ENCODE results near the gene BARD1. TPM values are rescaled to one million over a fixed set of nuclear protein-coding genes. Genes with fewer than 3 reads are reported as not detected.
"Not testable (repeated sequence)": the region's sequence is repeated elsewhere in the genome, so short reads cannot be mapped to it uniquely, and the experiment has no call there.

The BARD1 gene
- polyA plus RNA-seq, 1 donor from 2014 or later = 12.6 TPM

DNA sequence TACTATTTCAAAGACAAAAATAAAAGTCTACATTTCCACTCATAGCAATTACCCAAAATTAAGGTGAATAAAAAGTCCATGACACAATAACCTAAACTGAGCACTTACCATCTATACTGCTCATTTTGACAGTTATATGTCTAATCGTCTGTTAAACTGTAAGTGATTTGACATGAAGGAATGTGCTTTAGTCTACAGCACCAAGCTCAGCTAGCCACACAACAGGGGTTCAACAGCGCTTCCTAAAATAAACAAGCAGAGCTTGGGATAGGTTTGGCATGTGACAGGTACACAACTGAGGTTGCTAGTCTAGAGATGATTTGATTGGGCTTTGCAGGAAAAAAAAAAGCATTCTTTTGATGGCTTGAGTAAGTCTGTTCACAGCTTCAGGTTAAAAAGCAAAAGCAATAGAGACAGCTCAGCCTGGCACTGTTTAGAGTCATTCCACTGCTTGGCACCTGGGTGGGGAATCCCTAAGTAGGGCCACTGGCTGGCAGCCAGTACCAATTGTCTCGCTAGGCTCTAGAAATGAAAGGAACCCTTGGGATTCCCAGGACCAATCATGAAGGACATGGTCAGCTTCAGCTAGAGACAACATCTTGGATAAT, 78.6 kb downstream of the BARD1 start:
- H3K4me3 Mint-ChIP-seq = no peak overlapping the region
- H3K9me3 Mint-ChIP-seq = no peaks in the 10 kb centered on the region
- no peaks in the 10 kb centered on the region for H3K27me3 Mint-ChIP-seq
- peaks cover 14% of the 10 kb centered on the region for H3K36me3 Mint-ChIP-seq
- H3K27ac Mint-ChIP-seq = peak overlapping the region in 1 of 3 donors; percentile 20
- H3K4me1 Mint-ChIP-seq = no peaks in the 10 kb centered on the region

DNA sequence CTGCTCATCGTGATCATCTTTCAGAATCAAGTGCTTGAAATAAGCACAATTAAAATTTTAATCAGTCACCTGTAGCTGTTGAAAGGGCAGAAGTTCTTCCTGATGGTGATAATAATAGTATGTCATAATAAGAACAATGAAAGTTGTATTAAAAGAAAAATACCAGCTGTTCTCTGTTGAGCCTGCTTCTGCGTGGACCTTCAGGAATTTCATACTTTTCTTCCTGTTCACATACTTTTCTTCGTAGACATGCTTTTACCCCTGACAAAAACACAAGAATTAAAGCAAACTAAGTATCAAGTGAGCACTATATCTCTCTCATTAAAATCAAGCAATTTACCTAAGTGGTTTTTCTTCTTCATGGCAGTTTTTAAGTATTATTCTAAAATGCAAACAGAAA, 79.2 kb downstream of the BARD1 start:
- peaks cover 14% of the 10 kb centered on the region for H3K36me3 Mint-ChIP-seq

DNA sequence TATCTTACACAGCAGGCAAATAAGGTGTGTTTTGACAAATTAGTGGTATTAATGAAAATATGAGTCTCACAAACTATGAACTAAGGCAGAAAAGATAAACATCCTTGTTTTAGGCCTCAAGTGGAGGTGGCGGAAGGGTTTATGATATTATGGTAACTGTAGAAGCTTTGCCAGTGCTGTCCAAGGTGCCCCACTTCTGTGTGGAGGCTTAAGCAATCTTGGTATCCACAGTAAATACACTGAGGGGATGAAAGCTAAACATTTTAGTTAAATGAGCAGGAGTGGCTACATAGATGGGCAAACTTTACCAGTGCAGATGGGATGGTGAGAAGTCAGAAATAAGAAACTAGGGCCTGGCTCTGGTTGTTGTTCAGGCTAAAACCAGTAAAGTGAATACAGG, 84.7 kb downstream of the BARD1 start:
- peaks cover 18% of the 10 kb centered on the region for H3K36me3 Mint-ChIP-seq
- no peaks in the 10 kb centered on the region for H3K4me1 Mint-ChIP-seq
- no peak overlapping the region for H3K27ac Mint-ChIP-seq
- H3K27me3 Mint-ChIP-seq = no peaks in the 10 kb centered on the region
- no peak overlapping the region for H3K4me3 Mint-ChIP-seq
- H3K9me3 Mint-ChIP-seq = peaks cover 3 to 7% (median 5%) of the 10 kb centered on the region in 3 donors

More for the DNA sequence above, 79.2 kb downstream of the BARD1 start:
- Mint-ChIP-seq H3K9me3 (no peaks in the 10 kb centered on the region), H3K27ac (no peak overlapping the region), H3K4me3 (no peak overlapping the region), H3K27me3 (no peaks in the 10 kb centered on the region), H3K4me1 (no peaks in the 10 kb centered on the region)

DNA sequence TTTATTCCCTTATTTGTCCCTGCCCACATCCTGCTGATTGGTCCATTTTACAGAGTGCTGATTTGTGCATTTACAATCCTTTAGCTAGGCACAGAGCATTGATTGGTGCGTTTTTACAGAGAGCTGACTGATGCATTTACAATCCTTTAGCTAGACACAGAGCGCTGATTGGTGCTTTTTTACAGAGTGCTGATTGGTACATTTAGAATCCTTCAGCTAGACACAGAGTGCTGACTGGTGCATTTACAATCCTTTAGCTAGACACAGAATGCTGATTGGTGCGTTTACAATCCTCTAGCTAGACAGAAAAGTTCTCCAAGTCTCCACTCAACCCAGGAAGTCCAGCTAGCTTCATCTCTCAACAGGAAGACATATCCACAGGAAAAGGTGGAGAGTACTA, 91.6 kb downstream of the BARD1 start:
- H3K4me3 Mint-ChIP-seq, H3K9me3 Mint-ChIP-seq, H3K27me3 Mint-ChIP-seq, H3K27ac Mint-ChIP-seq, H3K4me1 Mint-ChIP-seq: not testable (repeated sequence)
- H3K36me3 Mint-ChIP-seq = peaks cover 18% of the 10 kb centered on the region

DNA sequence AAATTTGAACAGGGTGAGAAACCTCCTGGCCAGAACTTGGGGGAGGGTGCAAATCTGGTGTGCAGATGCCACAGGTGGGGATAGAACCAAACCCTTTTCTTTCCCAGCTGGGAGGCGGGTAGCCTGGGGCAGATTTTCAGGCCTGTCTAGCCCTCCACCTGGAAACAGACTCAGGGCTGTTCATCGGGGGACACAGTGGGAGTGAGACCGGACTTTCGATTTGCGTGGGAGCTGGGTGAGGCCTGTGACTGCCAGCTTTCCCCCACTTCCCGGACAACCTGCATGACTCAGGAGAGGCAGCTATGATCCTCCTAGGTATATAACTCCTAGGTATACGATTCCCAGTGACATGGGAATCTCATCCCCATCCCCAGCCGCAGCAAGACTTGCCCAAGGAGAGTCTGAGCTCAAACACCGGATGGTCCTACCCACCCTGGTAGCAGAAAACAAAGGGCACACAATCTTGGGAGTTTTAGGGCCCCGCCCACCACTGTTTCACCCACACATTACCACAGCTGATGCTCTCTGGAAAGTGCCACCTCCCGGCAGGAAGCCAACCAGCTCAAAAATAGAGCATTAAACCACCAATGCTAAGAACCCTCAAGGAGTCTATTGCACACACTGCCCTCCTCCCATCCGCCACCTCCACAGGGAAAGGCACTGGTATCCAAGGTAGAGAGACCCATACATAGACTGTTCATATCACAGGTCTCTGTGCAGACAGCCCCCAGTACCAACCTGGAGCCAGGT, 92.5 kb downstream of the BARD1 start:
- Mint-ChIP-seq H3K9me3 (peaks cover 7 to 9% (median 7%) of the 10 kb centered on the region in 3 donors), H3K4me1 (no peaks in the 10 kb centered on the region), H3K27me3 (no peaks in the 10 kb centered on the region), H3K27ac (no peak overlapping the region), H3K36me3 (peaks cover 18% of the 10 kb centered on the region), H3K4me3 (no peak overlapping the region)

DNA sequence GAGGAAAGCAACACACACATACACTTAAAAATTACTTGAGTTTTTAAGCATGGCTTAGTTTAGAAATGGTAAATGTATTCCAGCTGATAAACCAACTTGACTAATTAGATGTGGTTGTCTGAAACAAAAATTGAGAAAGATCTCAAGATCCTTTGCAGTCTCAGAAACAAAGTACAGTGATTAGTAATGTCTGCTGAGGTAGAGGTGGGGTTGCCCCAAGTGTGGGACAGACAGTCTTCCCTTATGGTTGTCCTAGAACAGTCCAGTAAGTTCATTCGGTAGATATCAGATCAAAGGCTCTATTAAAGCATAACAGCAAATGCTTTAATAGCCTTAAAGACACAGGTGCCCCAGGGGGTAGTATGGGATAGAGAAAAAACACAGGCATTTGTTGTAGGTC, 94.5 kb downstream of the BARD1 start:
- H3K4me3 Mint-ChIP-seq = no peak overlapping the region
- peaks cover 13% of the 10 kb centered on the region for H3K36me3 Mint-ChIP-seq
- H3K27ac Mint-ChIP-seq = no peak overlapping the region
- peaks cover 0 to 5% (median 4%) of the 10 kb centered on the region in 3 donors for H3K9me3 Mint-ChIP-seq
- no peaks in the 10 kb centered on the region for H3K27me3 Mint-ChIP-seq
- no peaks in the 10 kb centered on the region for H3K4me1 Mint-ChIP-seq

DNA sequence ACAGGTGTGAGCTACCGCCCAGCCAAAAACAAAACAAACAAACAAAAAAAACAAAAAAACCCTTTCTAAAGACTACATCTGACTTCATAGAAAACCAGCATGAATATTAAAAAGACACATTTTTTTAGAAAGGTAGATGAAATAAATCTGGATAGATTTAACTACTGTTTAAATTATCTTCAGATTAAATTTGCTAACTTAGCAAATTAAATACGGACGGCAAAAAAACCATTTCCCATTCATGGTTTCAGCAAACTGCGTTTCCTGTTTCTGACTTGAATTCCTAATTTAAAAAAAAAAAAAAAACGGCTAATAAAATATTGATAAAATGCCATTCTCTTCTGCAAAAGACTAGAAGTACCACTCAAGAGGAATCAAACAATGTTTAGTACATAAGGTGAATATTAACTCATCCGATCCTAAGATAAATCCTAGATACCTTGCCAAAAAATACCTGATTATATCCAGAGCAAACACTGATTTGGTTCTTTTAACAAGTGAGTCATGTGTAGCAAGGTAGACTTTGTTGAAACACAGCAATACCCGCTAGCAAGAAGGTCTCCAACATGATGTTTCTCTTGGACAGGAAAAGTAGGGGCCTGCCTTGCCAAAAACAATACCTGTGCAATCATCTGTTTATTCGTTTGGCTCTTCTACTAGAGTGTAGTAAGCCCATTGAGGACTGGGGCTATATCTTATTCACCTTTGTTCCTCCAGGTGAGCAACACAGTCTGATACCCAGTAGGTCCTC, 96.2 kb downstream of the BARD1 start:
- Mint-ChIP-seq H3K4me1 (no peaks in the 10 kb centered on the region), H3K27ac (no peak overlapping the region), H3K27me3 (no peaks in the 10 kb centered on the region), H3K36me3 (peaks cover 5% of the 10 kb centered on the region), H3K9me3 (peaks cover 0 to 5% (median 3%) of the 10 kb centered on the region in 3 donors), H3K4me3 (no peak overlapping the region)

DNA sequence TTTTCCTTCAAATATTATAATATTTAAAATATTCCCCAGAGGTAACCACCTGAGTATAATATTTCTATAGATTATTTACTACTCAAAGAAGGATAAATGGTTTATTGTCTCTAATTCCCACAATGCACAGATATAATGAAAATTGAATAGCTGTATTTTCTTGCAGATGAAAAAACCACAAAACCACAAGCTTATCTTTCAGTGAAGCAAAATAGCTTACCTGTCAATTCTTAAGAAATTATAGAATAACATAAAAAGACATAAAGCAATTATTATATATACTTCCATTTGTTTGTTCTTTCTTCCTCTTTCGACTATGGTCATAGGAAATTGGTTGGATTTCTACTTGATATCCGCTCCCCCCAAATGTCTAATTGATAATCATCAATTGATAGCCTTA, 98.8 kb downstream of the BARD1 start:
- no peaks in the 10 kb centered on the region for H3K9me3 Mint-ChIP-seq
- H3K4me3 Mint-ChIP-seq = no peak overlapping the region
- no peak overlapping the region for H3K27ac Mint-ChIP-seq
- H3K36me3 Mint-ChIP-seq = no peaks in the 10 kb centered on the region
- H3K4me1 Mint-ChIP-seq = no peaks in the 10 kb centered on the region
- H3K27me3 Mint-ChIP-seq = no peaks in the 10 kb centered on the region

DNA sequence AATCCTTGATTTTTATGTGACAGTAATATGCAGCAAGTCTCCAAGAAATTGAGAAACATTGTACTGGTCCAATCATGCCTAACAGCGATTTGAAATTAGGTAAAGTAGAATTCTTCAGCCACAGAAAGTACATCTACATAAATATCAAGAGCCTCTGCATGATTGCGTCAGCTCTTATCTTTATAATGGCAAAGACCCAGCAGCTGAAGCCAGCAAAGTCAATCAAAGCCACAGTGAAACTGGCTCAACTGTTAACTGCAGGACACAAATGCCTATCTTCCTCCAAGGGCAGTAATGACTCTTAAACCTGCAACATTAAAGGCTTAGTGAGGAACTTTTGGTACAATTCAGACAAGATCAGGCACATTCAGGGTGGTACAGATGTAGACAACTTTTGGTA, 102.5 kb downstream of the BARD1 start:
- Mint-ChIP-seq H3K27me3 (no peaks in the 10 kb centered on the region), H3K9me3 (peaks cover 0 to 13% (median 3%) of the 10 kb centered on the region in 3 donors), H3K27ac (no peak overlapping the region), H3K36me3 (peaks cover 5% of the 10 kb centered on the region), H3K4me3 (no peak overlapping the region), H3K4me1 (no peaks in the 10 kb centered on the region)

DNA sequence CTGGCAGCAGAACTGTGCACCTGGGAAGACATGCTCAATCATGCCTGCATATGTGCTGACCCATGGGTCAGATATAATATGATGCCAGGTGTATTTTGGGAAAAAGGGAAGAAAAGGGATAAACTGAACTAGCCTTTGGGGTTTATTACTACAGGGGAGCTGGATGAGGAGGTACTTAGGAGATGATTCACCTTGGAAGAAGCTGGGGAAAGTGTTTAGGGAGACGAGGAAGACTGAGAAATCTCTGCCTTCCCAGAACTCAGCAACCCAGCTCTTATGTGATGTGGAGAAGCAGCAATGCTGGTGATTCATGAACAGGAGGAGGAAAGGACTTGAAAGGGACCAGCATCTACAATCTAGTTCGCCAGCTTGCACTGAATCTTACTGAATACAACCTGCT, 110.2 kb downstream of the BARD1 start:
- Mint-ChIP-seq H3K4me1 (no peaks in the 10 kb centered on the region), H3K9me3 (peaks cover 0 to 14% (median 11%) of the 10 kb centered on the region in 3 donors), H3K27me3 (peaks cover 2% of the 10 kb centered on the region), H3K36me3 (peaks cover 6% of the 10 kb centered on the region), H3K4me3 (no peak overlapping the region), H3K27ac (no peak overlapping the region)

DNA sequence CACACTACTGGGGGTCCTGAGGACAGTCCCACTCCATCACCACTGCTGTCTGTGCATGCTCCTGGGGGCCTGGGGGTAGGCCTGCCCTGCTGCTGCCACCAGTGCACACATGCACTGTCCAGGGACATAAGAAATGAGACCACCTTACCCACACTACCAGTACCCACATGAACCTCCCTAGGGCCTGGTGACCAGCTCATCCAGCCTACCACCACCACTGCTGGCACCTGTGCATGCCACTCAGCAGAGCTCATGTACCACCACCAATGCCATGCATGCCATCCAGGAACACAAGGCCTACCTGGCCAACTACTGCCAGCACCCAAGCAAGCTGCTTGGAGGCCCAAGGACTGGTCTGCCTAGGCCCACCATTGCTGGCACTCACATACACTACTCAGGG, 112.8 kb downstream of the BARD1 start:
- peaks cover 0 to 11% (median 5%) of the 10 kb centered on the region in 3 donors for H3K9me3 Mint-ChIP-seq
- H3K4me3 Mint-ChIP-seq = no peak overlapping the region
- H3K27me3 Mint-ChIP-seq = peaks cover 2% of the 10 kb centered on the region
- H3K27ac Mint-ChIP-seq = no peak overlapping the region
- H3K36me3 Mint-ChIP-seq = peaks cover 1% of the 10 kb centered on the region
- no peaks in the 10 kb centered on the region for H3K4me1 Mint-ChIP-seq

DNA sequence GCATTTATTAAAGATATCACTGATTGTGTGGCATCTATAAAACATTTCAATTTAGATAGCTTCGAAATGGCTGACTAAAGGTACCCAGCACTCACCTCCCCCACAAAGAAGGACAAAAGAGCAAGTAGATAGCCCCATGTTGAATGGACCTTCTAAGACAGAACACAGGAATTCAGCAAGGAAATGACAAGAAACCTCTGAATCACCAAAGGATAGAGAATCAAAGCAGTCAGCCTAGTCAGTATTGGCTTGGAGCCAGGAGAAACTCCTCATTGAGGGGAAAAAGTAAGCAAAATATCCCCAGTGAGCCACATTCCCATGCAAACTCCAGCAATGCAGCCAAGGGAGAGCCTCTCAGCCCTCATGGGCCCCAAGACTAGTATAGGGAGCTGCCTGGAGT, 113.7 kb downstream of the BARD1 start:
- Mint-ChIP-seq H3K4me3 (no peak overlapping the region), H3K9me3 (peaks cover 0 to 4% (median 2%) of the 10 kb centered on the region in 3 donors), H3K27ac (no peak overlapping the region), H3K27me3 (peaks cover 2% of the 10 kb centered on the region), H3K4me1 (no peaks in the 10 kb centered on the region), H3K36me3 (peaks cover 1% of the 10 kb centered on the region)

DNA sequence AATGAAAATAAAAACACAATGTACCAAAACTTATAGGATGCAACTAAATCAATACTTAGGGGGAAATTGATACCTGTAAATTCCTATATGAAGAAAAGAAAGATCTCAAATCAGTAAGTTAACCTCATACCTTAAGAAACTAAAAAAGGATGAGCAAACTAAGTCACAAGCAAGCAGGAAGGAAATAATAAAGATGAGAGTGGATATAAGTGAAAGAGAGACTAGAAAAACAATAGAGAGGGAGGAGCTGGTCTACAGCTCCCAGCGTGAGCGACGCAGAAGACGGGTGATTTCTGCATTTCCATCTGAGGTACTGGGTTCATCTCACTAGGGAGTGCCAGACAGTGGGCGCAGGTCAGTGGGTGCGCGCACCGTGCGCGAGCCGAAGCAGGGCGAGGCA, 125.9 kb downstream of the BARD1 start:
- H3K36me3 Mint-ChIP-seq, H3K27me3 Mint-ChIP-seq, H3K9me3 Mint-ChIP-seq: not testable (repeated sequence)
- Mint-ChIP-seq H3K4me1 (peaks cover 5 to 15% (median 12%) of the 10 kb centered on the region in 3 donors), H3K27ac (peak overlapping the region in 1 of 3 donors; percentile 8), H3K4me3 (peak overlapping the region; percentile 84 to 92 (median 88))

DNA sequence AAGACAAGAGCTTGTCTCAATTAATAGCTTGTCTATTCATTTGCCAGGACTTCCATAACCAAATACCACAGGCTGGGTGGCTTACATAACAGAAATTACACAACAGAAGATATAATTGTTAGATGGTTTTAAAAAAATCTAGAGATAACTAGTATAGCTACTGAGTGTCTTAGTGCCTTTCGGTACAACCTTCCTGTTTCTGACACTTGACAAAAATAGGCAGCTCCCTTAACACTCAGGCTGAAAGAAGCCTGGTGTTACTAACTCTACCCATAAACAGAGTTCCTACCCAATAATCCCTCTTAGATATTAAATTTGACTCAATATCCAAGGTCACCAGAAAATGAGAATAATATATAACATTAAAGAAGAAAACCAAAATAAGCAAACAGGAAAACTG, 129.7 kb downstream of the BARD1 start:
- Mint-ChIP-seq H3K27me3 (no peaks in the 10 kb centered on the region), H3K4me3 (peak overlapping the region in 2 of 4 donors; percentile 34 to 87), H3K36me3 (peaks cover 6% of the 10 kb centered on the region), H3K9me3 (peaks cover 0 to 3% (median 0%) of the 10 kb centered on the region in 3 donors), H3K4me1 (peaks cover 5 to 15% (median 12%) of the 10 kb centered on the region in 3 donors), H3K27ac (no peak overlapping the region)

DNA sequence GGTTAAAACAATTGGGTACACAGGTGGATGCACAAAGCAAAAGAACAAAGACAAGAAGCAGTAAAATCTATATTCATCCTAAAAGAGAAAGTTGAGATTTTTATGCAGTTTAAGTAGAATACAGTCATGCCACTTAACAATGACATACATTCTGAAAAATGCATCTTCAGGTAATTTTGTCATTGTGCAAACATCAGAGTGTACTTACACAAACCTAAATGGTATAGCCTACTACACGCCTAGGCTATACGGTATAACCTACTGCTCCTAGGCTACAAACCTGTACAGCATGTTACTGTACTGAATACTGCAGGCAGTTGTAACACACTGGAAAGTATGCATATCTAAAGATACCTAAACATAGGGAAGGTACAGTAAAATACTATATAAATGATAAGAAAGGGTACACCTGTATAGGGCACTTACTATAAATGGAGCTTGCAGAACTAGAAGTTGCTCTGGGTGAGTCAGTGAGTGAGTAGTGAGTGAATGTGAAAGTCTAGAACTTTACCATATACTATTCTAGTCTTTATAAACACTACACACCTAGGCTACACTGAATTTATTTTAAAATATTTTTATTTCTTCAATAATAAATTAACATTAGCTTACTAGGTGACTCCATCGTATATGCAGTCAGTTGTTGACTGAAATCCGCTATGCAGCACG, 132.9 kb downstream of the BARD1 start:
- Mint-ChIP-seq H3K4me3 (no peak overlapping the region), H3K27me3 (no peaks in the 10 kb centered on the region), H3K4me1 (peaks cover 3 to 8% (median 6%) of the 10 kb centered on the region in 3 donors), H3K9me3 (peaks cover 2 to 3% (median 2%) of the 10 kb centered on the region in 3 donors), H3K36me3 (peaks cover 5% of the 10 kb centered on the region), H3K27ac (no peak overlapping the region)
